GM12878 (cell line): ENCODE measurements around the gene DLEC1. TPM values are rescaled to one million over a fixed set of nuclear protein-coding genes. Genes with fewer than 3 reads are reported as not detected.

Experiments
- BHLHE40 ChIP-seq, 2 experiments: fragments of 450-650 bp in 1 of 2; IDR thresholded peaks; 2 replicates each; pipeline ENCODE4 v1.6.1; 2011 to 2017; ENCODE audit warnings: low read depth in 2 of 2, borderline replicate concordance in 1 of 2, improper control_type of control experiment in 1 of 2, low read length in 1 of 2, mild to moderate bottlenecking in 1 of 2
- CEBPB ChIP-seq, 2 experiments: fragments of 150-350 bp in 1 of 2; IDR thresholded peaks; 2 replicates each; pipeline ENCODE4 v1.6.1; 2012 to 2014; ENCODE audit warnings: low read depth in 2 of 2, low read length in 2 of 2, borderline replicate concordance in 1 of 2, inconsistent platforms in 1 of 2
- CREM ChIP-seq: IDR thresholded peaks from 2 replicates; pipeline ENCODE4 v1.6.1; 2014; ENCODE audit warnings: antibody characterized with exemption, low read depth
- ETV6 ChIP-seq, 2 experiments: fragments of 450-650 bp in 1 of 2; IDR thresholded peaks in 1 of 2; conservative IDR thresholded peaks in 1 of 2; 2 replicates each; pipeline ENCODE4 v1.6.1; 2014; ENCODE audit warnings: antibody characterized with exemption in 1 of 2, borderline replicate concordance in 1 of 2, low read depth in 1 of 2, mild to moderate bottlenecking in 1 of 2, moderate library complexity in 1 of 2
- JUNB ChIP-seq: IDR thresholded peaks from 2 replicates; pipeline ENCODE4 v1.6.1; 2016; ENCODE audit warnings: antibody characterized with exemption, mild to moderate bottlenecking
- MTA3 ChIP-seq: IDR thresholded peaks from 2 replicates; pipeline ENCODE4 v1.6.1; 2012; ENCODE audit warnings: low read length, inconsistent platforms, borderline replicate concordance
- MYC ChIP-seq: IDR thresholded peaks from 2 replicates; pipeline ENCODE4 v1.6.1; 2011; ENCODE audit warnings: mild to moderate bottlenecking, low read length, moderate library complexity, inconsistent platforms; ENCODE audit not compliant: insufficient read depth, insufficient replicate concordance, insufficient read length, severe bottlenecking
- NRF1 ChIP-seq: conservative IDR thresholded peaks from 2 replicates; pipeline ENCODE4 v1.6.1; 2011; ENCODE audit warnings: mild to moderate bottlenecking, low read depth, low read length, improper control_type of control experiment
- POU2F2 ChIP-seq: IDR thresholded peaks from 3 replicates; pipeline ENCODE4 v1.6.1; 2011; ENCODE audit warnings: low read depth, mild to moderate bottlenecking, low read length, borderline replicate concordance
- PRDM15 ChIP-seq: fragments of 450-650 bp; formaldehyde crosslinking; IDR thresholded peaks from 2 replicates; pipeline ENCODE4 v1.4.0; 2020; ENCODE audit warnings: mild to moderate bottlenecking, moderate library complexity
- RAD51 ChIP-seq: fragments of 450-650 bp; IDR thresholded peaks from 2 replicates; pipeline ENCODE4 v1.6.1; 2016; ENCODE audit warnings: moderate library complexity, mild to moderate bottlenecking, inconsistent platforms
- RB1 ChIP-seq: fragments of 450-650 bp; formaldehyde crosslinking; IDR thresholded peaks from 2 replicates; pipeline ENCODE4 v1.6.1; 2017; ENCODE audit warnings: mild to moderate bottlenecking, borderline replicate concordance
- RCOR1 ChIP-seq: conservative IDR thresholded peaks from 2 replicates; pipeline ENCODE4 v1.6.1; 2012; ENCODE audit warnings: low read depth, low read length, improper control_type of control experiment
- SMAD5 ChIP-seq: IDR thresholded peaks from 2 replicates; pipeline ENCODE4 v1.6.1; 2016; ENCODE audit warnings: antibody characterized with exemption, low read depth
- SREBF1 ChIP-seq: IDR thresholded peaks from 2 replicates; pipeline ENCODE4 v1.6.1; 2012; ENCODE audit warnings: mild to moderate bottlenecking, low read length
- STAT1 ChIP-seq: fragments of 450-650 bp; conservative IDR thresholded peaks from 2 replicates; pipeline ENCODE4 v1.6.1; 2014; ENCODE audit warnings: antibody characterized with exemption, mild to moderate bottlenecking
- USF1 ChIP-seq: IDR thresholded peaks from 2 replicates; pipeline ENCODE4 v1.6.1; 2011; ENCODE audit warnings: borderline replicate concordance, low read depth, mild to moderate bottlenecking, moderate library complexity, mixed read lengths, low read length; ENCODE audit not compliant: insufficient read depth; ENCODE audit errors: extremely low read length
- USF2 ChIP-seq: IDR thresholded peaks from 2 replicates; pipeline ENCODE4 v1.6.1; 2011; ENCODE audit warnings: low read depth, low read length, improper control_type of control experiment, borderline replicate concordance
- ZBTB11 ChIP-seq: fragments of 450-650 bp; formaldehyde crosslinking; IDR thresholded peaks from 2 replicates; pipeline ENCODE4 v1.5.0; 2022; ENCODE audit warnings: mild to moderate bottlenecking, missing genetic modification characterization
- ZSCAN29 ChIP-seq: fragments of 450-650 bp; IDR thresholded peaks from 2 replicates; pipeline ENCODE4 v1.6.1; 2017; ENCODE audit warnings: mild to moderate bottlenecking, moderate library complexity
- polyA plus RNA-seq, 11 experiments: library from polyadenylated mRNA; depleted of rRNA in 4 of 11; unstranded in 6 of 11; stranded (reverse) in 5 of 11; fragments of >200 nt; fragmentation: Nextera tagmentation in 4 of 11; fragmentation: Illumina TruSeq in 1 of 11; extraction: Ambion mirVana in 4 of 11; extraction: Trizol in 1 of 11; gene quantifications; 1 replicate in 1 of 11; 2 replicates in 10 of 11; pipeline versions ENCODE4 v1.2.1 to v1.2.3, GENCODE V29; 2011 to 2016; ENCODE audit warnings: inconsistent platforms in 2 of 11, missing spikeins in 2 of 11, low read depth in 1 of 11
- total RNA-seq, 4 experiments: library from RNA; depleted of rRNA in 3 of 4; stranded (reverse); fragments of >200 nt in 3 of 4; fragmentation: Illumina TruSeq in 1 of 4; extraction: Trizol in 1 of 4; gene quantifications; 2 replicates each; pipeline versions ENCODE4 v1.2.1 to v1.2.3, GENCODE V29; 2013 to 2021

Gene DLEC1
- total and polyA plus RNA-seq, 10 of the 15 experiments (the other 5 are each of a cell fraction or from before 2014, with no cell fraction given), result 0.03 to 0.29 (median 0.07) TPM; not detected in 3

- TF ChIP-seq ZSCAN29 (no peak), CREM (no peak), PRDM15 (CRISPR knock-in tag) (no peak), NRF1 (no peak), BHLHE40 (IDR thresholded peaks at IDR 0.05; ENCODE audit: borderline replicate concordance in 1 of 2, low read depth in 2 of 2, low read length in 1 of 2) (no peak), RAD51 (peak; percentile 62; the same call in 1 of the 2 replicates), RCOR1 (no peak), SREBF1 (no peak), USF1 (peak; percentile 80), SMAD5 (0 out of 2 replicates have a peak, but pooled peaks have one; percentile 6), ZBTB11 (no peak), MTA3 (peak; percentile 89; the same call in 1 of the 2 replicates), JUNB (no peak), CEBPB (IDR thresholded peaks at IDR 0.05; ENCODE audit: borderline replicate concordance in 1 of 2, low read depth in 2 of 2, low read length in 2 of 2) (no peak), STAT1 (no peak), ETV6 (conservative IDR thresholded peaks at IDR 0.05 in 1 of 2, IDR thresholded peaks at IDR 0.05 in 1 of 2; ENCODE audit: borderline replicate concordance in 1 of 2, low read depth in 1 of 2) (no peak), USF2 (peak; percentile 19; the same call in 1 of the 2 replicates), POU2F2 (peak; percentile 10; the same call in 1 of the 3 replicates), RB1 (no peak), MYC (no peak)
Observed at GRCh38 chr3:38137615-38138348, 98.8 kb downstream of the DLEC1 start (continued).
